Measurements from ENCODE around the gene PSTPIP2. TPM values are rescaled to one million over a fixed set of nuclear protein-coding genes. Genes with fewer than 3 reads are reported as not detected.

PSTPIP2 gene
- total RNA-seq, 1 experiment from 2014 or later = 3.3 TPM

DNA sequence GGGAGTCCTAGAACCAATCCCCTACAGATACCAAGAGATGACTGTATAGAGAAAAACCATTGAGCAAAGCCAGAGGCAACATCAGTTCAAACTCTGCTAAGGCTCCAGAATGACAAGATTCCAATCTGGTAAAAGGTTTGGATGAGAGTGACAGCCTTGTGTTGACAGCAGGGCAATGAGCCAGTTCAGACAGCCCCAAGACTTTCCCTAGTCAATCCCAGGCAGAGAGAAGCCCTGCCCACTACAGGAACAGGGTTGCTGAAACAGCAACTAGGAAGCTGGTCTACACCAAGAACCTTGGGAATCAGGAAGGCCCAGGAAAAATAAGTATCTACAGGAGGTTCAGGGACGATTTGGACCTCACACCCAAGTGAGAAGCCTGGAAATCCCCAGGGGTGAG lies 3.3 kb downstream of the PSTPIP2 start:
- no peak overlapping the region for H3K56ac ChIP-seq (ENCODE audit: insufficient read length, low read depth, low read length)
- no CpG with 5 or more reads among the region's 1 CpG for WGBS (ENCODE audit: extremely low coverage, insufficient read length, low lambda C conversion rate)
- no peak overlapping the region for H3K4me2 ChIP-seq (ENCODE audit: insufficient read depth, insufficient read length, low read length)

More for the DNA sequence above, 3.3 kb downstream of the PSTPIP2 start:
- H2AFZ ChIP-seq (ENCODE audit: low read length) = no peak overlapping the region
- Mint-ChIP-seq H3K27me3 (ENCODE audit: low read depth) (peaks cover 30% of the 10 kb centered on the region), H3K36me3 (ENCODE audit: insufficient read depth in 1 of 3, low read depth in 3 of 3) (no peaks in the 10 kb centered on the region), H3K4me3 (no peak overlapping the region), H3K4me1 (peaks cover 8 to 10% of the 10 kb centered on the region in 2 experiments), H3K9me3 (peaks cover 0 to 1% of the 10 kb centered on the region in 2 experiments; a peak in 1 of 5 replicates), H3K27ac (no peak overlapping the region)
- no peak overlapping the region for H3K27ac ChIP-seq (ENCODE audit: insufficient read length, low read depth, low read length)
- no peak overlapping the region for H3K4ac ChIP-seq (ENCODE audit: low read depth, low read length)
- H2BK120ac ChIP-seq (ENCODE audit: low read depth, low read length, poor library complexity, severe bottlenecking) = no peak overlapping the region
- no peak overlapping the region for H3T11ph ChIP-seq (ENCODE audit: low read length)
- TF ChIP-seq, protein P1, sequence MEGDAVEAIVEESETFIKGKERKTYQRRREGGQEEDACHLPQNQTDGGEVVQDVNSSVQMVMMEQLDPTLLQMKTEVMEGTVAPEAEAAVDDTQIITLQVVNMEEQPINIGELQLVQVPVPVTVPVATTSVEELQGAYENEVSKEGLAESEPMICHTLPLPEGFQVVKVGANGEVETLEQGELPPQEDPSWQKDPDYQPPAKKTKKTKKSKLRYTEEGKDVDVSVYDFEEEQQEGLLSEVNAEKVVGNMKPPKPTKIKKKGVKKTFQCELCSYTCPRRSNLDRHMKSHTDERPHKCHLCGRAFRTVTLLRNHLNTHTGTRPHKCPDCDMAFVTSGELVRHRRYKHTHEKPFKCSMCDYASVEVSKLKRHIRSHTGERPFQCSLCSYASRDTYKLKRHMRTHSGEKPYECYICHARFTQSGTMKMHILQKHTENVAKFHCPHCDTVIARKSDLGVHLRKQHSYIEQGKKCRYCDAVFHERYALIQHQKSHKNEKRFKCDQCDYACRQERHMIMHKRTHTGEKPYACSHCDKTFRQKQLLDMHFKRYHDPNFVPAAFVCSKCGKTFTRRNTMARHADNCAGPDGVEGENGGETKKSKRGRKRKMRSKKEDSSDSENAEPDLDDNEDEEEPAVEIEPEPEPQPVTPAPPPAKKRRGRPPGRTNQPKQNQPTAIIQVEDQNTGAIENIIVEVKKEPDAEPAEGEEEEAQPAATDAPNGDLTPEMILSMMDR (conservative IDR thresholded peaks at IDR 0.05) = no peak
- no peak overlapping the region for H2AK5ac ChIP-seq (ENCODE audit: insufficient read length, low read length)
- H2BK20ac ChIP-seq (ENCODE audit: low read depth, low read length, poor library complexity, severe bottlenecking) = no peak overlapping the region
- peaks cover 5% of the 10 kb centered on the region for H3K27me3 ChIP-seq (ENCODE audit: insufficient read depth, low read length)
- no peaks in the 10 kb centered on the region for H4K20me1 ChIP-seq (ENCODE audit: control insufficient read depth, insufficient read depth, insufficient read length)
- H3K23me2 ChIP-seq (ENCODE audit: insufficient read length, low read depth, low read length, poor library complexity, severe bottlenecking) = peaks cover 10% of the 10 kb centered on the region
- H3K79me1 ChIP-seq (ENCODE audit: insufficient read depth, low read depth, low read length, poor library complexity, severe bottlenecking) = no peaks in the 10 kb centered on the region
- no peaks in the 10 kb centered on the region for H3K4me1 ChIP-seq (ENCODE audit: insufficient read depth, low read length)
- H3K18ac ChIP-seq (ENCODE audit: insufficient read length, low read depth, low read length) = no peak overlapping the region
- no peak overlapping the region for H3K23ac ChIP-seq (ENCODE audit: insufficient read length, low read depth, low read length)
- no peak overlapping the region for H2BK12ac ChIP-seq (ENCODE audit: insufficient read length, low read depth, low read length)
- no peak overlapping the region for H2BK5ac ChIP-seq (ENCODE audit: insufficient read length, low read length)
- no peak overlapping the region for H3K14ac ChIP-seq (ENCODE audit: insufficient read depth, low read length)
- no peak overlapping the region for H2BK15ac ChIP-seq (ENCODE audit: low read depth, low read length)
- H3K79me2 ChIP-seq (ENCODE audit: insufficient read depth, low read length) = no peaks in the 10 kb centered on the region
- no peak overlapping the region for H4K5ac ChIP-seq (ENCODE audit: insufficient read length, low read depth, low read length)
- H3K9ac ChIP-seq (ENCODE audit: extremely low read depth, insufficient read length, low read length) = no peak overlapping the region
- no peak overlapping the region for H4K8ac ChIP-seq (replicated peaks; ENCODE audit: insufficient read length, low read depth, low read length)
- no peak for DNase-seq
- no peak overlapping the region for H4K91ac ChIP-seq (ENCODE audit: insufficient read length, low read depth, low read length)
- no peaks in the 10 kb centered on the region for H3K9me3 ChIP-seq (ENCODE audit: control insufficient read depth, low read depth, low read length)
